Ascending aorta (tissue), 2 donors: Measurements from ENCODE around the gene DYNC1LI1. TPM values are rescaled to one million over a fixed set of nuclear protein-coding genes. Genes with fewer than 3 reads are reported as not detected.

ENCODE experiments used
- DNase-seq, 2 donors: peaks; one replicate each; pipeline ENCODE4 v3.0.0-alpha.2; 2019; ENCODE audit warnings: low spot score in 2 of 2
- H3K27ac ChIP-seq, 2 donors: fragments of 200-600 bp; sonication (generic); one replicate each; pipeline ENCODE4 v1.5.1; 2016 to 2017; ENCODE audit warnings: mild to moderate bottlenecking in 1 of 2
- H3K27me3 ChIP-seq: fragments of 200-600 bp; sonication (generic); one replicate; pipeline ENCODE4 v1.5.1; 2017
- H3K36me3 ChIP-seq, 2 donors: fragments of 200-600 bp; sonication (generic); one replicate each; pipeline ENCODE4 v1.5.1; 2016
- H3K4me1 ChIP-seq, 2 donors: fragments of 200-600 bp; sonication (generic); one replicate each; pipeline ENCODE4 v1.5.1; 2016 to 2017; ENCODE audit warnings: mild to moderate bottlenecking in 1 of 2
- H3K4me3 ChIP-seq, 2 donors: fragments of 200-600 bp; sonication (generic); one replicate each; pipeline ENCODE4 v1.5.1; 2016 to 2017; ENCODE audit warnings: mild to moderate bottlenecking in 1 of 2
- H3K9me3 ChIP-seq, 2 donors: fragments of 200-600 bp; sonication (generic); one replicate each; pipeline ENCODE4 v1.5.1; 2016
- CTCF ChIP-seq, 3 experiments: fragments of 200-600 bp in 2 of 3; fragments of 450-650 bp in 1 of 3; sonication (generic) in 2 of 3; IDR thresholded peaks; one replicate each; pipeline ENCODE4 v1.5.1; 2016 to 2019; ENCODE audit warnings: antibody characterized with exemption in 3 of 3, mild to moderate bottlenecking in 1 of 3, moderate library complexity in 1 of 3
- intact Hi-C: fragments of 100-400 bp; cut with DNase I; formaldehyde crosslinking; loops from one replicate; pipeline ENCODE4 v1.15.1; 2023
- total RNA-seq: library from RNA; depleted of rRNA; stranded (reverse); fragments of >200 nt; gene quantifications from one replicate; pipeline ENCODE4 v1.1.0, GENCODE V29; 2016

Gene DYNC1LI1
- total RNA-seq, 1 donor from 2014 or later = 22.1 TPM

- H3K9me3 ChIP-seq = no peaks in the 10 kb centered on the region
- no peak for TF ChIP-seq CTCF (IDR thresholded peaks at IDR 0.05)
- H3K4me3 ChIP-seq = no peak overlapping the region
- no peaks in the 10 kb centered on the region for H3K27me3 ChIP-seq
- DNase-seq = no peak
- no peak overlapping the region for H3K27ac ChIP-seq
- intact Hi-C loops = no loop called here
- no peaks in the 10 kb centered on the region for H3K36me3 ChIP-seq
- peaks cover 0 to 10% of the 10 kb centered on the region in 2 donors for H3K4me1 ChIP-seq
Observed at GRCh38 chr3:32498992-32499391, 71.7 kb downstream of the DYNC1LI1 start.

- Histone ChIP-seq H3K4me3 (no peak overlapping the region), H3K27me3 (no peaks in the 10 kb centered on the region), H3K4me1 (peaks cover 0 to 10% of the 10 kb centered on the region in 2 donors), H3K27ac (no peak overlapping the region), H3K36me3 (no peaks in the 10 kb centered on the region), H3K9me3 (no peaks in the 10 kb centered on the region)
- DNase-seq = no peak
- TF ChIP-seq CTCF (IDR thresholded peaks at IDR 0.05) = no peak
- intact Hi-C loops = no loop called here
Observed at GRCh38 chr3:32498252-32498651, 72.4 kb downstream of the DYNC1LI1 start.

- Histone ChIP-seq H3K4me3 (no peak overlapping the region), H3K27me3 (no peaks in the 10 kb centered on the region), H3K4me1 (peaks cover 0 to 2% of the 10 kb centered on the region in 2 donors), H3K9me3 (no peaks in the 10 kb centered on the region), H3K36me3 (peaks cover 0 to 9% of the 10 kb centered on the region in 2 donors), H3K27ac (no peak overlapping the region)
- TF ChIP-seq CTCF (IDR thresholded peaks at IDR 0.05) = no peak
- intact Hi-C loops = no loop called here
- no peak for DNase-seq
Observed at GRCh38 chr3:32495609-32496008, 75.0 kb downstream of the DYNC1LI1 start.

- Histone ChIP-seq H3K4me3 (no peak overlapping the region), H3K4me1 (no peaks in the 10 kb centered on the region), H3K9me3 (no peaks in the 10 kb centered on the region), H3K36me3 (peaks cover 0 to 9% of the 10 kb centered on the region in 2 donors), H3K27me3 (no peaks in the 10 kb centered on the region), H3K27ac (no peak overlapping the region)
- TF ChIP-seq CTCF (IDR thresholded peaks at IDR 0.05) = no peak
- intact Hi-C loops = no loop called here
- no peak for DNase-seq
Observed at GRCh38 chr3:32495085-32495484, 75.6 kb downstream of the DYNC1LI1 start.

GRCh38 chr3:32493437-32494414 is 76.9 kb downstream of the DYNC1LI1 start:
- H3K36me3 ChIP-seq = peaks cover 0 to 9% of the 10 kb centered on the region in 2 donors
- intact Hi-C loops = no loop called here
- H3K27ac ChIP-seq = no peak overlapping the region
- no peaks in the 10 kb centered on the region for H3K9me3 ChIP-seq
- no peak overlapping the region for H3K4me3 ChIP-seq
- H3K4me1 ChIP-seq = no peaks in the 10 kb centered on the region
- no peak for TF ChIP-seq CTCF (IDR thresholded peaks at IDR 0.05)
- no peaks in the 10 kb centered on the region for H3K27me3 ChIP-seq
- no peak for DNase-seq
